Measurements from ENCODE around the gene TRIM40. TPM values are rescaled to one million over a fixed set of nuclear protein-coding genes. Genes with fewer than 3 reads are reported as not detected.

The TRIM40 gene, protein sequence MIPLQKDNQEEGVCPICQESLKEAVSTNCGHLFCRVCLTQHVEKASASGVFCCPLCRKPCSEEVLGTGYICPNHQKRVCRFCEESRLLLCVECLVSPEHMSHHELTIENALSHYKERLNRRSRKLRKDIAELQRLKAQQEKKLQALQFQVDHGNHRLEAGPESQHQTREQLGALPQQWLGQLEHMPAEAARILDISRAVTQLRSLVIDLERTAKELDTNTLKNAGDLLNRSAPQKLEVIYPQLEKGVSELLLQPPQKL
- total RNA-seq = not detected

GRCh38 chr6:30135757-30136156 is at the start of gene TRIM40:
Gene TRIM40 (plus strand): TSS chr6:30136140. CDS start chr6:30137037, 897 bp downstream.
- no peak for FAIRE-seq
- no peak for DNase-seq (ENCODE audit: low spot score in 2 of 2)

DNA sequence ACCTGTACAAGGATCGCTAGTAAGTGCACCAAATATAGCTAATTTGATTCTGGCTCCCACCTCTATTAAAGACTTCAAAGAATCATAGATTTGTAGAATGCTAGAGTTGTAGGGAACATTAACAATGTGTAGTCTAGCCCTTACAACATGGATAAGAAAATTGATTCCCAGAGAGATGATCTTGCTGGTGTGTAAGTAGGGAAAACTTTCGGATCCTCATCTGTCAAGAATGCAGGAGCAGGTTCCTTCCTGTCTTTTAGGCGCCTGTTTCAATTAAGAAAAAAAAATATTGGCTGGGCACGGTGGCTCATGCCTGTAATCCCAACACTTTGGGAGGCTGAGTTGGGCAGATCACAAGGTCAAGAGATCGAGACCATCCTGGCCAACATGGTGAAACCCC is 48.1 kb upstream of the TRIM40 start:
- DNase-seq (ENCODE audit: low spot score in 2 of 2) = no peak
- FAIRE-seq = no peak

DNA sequence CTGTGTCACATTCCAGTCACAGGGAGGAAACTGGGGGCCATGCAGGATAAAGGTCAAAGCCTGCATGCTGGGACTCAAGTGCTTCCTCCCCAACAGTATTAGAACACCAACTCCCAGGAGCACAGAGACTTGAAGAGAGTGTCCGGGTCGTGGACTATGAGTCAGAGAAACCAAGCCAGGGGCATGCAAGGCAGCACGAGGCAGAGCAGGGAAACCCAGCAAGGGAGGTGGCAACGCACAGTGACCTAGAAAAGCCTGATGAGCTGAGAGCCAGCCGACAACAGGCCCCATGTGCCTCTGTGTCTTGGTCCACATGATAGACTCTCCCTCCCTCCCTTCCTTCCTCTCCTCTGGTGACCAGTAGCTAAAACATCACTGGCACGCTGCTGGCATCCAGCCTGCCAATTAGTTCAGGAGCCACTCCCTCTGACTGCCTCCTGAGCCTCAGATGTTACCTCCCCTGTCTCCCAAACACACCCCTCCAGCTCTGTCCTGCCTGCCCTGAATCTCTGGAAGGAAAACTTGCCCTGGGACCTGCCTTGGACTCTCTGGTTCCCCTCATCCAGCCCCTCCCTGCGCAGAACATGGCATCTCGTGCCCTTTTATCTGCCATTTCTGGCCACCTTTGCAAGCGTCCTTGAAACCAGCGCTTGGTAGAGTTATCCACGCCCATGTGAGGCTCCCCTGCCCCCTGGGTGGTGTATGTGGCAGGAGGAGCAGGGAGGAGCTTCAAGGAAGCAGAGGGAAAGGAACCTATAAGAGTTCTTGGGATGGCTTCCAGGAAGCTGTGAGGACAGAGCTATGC is 44.2 kb upstream of the TRIM40 start:
- DNase-seq (ENCODE audit: low spot score in 2 of 2) (no peak), FAIRE-seq (no peak)

DNA sequence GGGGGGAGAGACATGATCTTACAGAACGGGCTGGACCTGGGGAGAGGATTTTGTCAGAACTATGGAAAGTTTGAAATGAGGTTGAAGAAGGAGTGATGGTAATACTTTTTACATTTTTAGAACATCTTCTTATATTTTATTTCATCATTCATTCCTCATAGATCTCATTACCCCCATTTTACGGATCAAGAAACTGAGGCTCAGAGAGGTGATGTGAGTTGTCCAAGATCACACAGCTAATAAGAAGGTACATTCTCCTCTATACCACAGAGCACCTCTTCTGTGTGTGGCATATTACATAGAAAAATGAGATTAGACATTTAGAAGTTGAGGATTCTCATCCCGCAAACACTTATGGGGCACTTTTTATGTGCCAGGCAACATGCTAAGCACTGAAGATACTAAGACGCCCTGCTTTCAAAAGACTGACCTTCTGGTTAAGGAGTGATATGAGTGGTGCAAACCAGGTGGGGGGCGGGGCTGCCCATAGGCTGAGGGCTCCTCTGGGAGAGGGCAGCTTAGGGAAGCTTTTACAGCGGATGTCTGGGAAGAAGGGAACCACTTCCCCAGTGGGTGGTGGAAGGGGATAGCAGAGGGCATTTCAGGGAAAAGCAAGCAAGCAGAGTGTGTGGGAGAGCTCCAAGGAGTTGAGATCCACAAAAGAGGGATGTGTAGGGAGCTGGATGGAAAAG is 42.9 kb upstream of the TRIM40 start:
- FAIRE-seq = no peak
- no peak for DNase-seq (ENCODE audit: low spot score in 2 of 2)

DNA sequence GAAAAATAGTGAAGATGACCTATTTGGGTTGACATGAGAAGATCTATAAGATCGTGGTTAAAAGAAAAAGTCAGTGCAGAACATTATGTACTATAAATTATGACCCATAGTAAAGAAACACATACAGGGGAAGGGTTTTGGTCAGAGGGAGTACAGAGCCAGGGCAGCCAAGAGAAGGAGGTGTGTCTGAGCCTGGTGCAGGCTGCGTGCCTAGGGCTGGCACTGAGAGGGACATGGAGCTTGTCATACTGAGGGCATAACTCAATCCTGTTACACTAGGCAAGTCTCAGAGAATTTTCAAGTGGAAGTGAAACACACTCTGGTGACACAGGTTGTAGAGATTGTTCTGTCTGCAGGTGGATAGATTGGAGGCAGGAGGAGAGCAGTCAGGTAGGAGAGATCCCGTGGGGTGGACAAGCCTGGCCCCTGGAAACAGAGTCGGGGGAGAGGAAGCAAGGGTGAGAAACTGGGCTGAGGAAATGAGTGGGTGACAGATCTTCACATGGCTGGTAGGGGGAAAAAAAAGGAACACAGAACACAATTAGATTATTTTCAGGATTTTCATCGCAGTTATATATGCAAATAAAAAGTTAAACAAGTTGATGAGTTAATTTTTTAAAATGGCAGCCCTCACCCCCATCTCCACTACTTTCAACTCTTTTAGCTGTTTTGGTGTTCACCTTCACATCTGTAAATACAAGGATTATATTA is 41.8 kb upstream of the TRIM40 start:
- DNase-seq (ENCODE audit: low spot score in 2 of 2) (no peak), FAIRE-seq (no peak)

DNA sequence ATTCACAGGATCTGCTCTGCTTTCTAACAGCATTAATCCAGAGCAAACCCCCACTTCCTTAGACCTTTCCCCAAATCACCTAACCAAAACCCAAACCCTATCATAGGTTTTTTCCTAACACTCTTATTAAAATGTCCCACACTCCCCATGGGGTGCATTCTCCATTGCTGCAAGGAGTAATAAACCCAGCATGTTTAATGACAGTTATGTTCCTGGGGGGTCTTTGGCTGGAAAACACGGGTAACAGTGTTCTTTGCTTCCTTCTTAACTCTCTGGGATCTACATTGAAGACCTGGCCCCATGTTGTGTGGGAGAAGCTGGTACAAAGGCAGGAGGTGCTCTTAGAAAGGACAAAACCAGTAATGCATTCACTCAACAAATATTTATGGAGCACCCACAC is 39.1 kb upstream of the TRIM40 start:
- no peak for FAIRE-seq
- DNase-seq (ENCODE audit: low spot score in 2 of 2) = no peak

- FAIRE-seq (no peak), DNase-seq (ENCODE audit: low spot score in 2 of 2) (no peak)
Measured at GRCh38 chr6:30097902-30098768, 37.8 kb upstream of the TRIM40 start.

- FAIRE-seq (no peak), DNase-seq (ENCODE audit: low spot score in 2 of 2) (no peak)
Measured at GRCh38 chr6:30100154-30100553, 35.8 kb upstream of the TRIM40 start.

DNA sequence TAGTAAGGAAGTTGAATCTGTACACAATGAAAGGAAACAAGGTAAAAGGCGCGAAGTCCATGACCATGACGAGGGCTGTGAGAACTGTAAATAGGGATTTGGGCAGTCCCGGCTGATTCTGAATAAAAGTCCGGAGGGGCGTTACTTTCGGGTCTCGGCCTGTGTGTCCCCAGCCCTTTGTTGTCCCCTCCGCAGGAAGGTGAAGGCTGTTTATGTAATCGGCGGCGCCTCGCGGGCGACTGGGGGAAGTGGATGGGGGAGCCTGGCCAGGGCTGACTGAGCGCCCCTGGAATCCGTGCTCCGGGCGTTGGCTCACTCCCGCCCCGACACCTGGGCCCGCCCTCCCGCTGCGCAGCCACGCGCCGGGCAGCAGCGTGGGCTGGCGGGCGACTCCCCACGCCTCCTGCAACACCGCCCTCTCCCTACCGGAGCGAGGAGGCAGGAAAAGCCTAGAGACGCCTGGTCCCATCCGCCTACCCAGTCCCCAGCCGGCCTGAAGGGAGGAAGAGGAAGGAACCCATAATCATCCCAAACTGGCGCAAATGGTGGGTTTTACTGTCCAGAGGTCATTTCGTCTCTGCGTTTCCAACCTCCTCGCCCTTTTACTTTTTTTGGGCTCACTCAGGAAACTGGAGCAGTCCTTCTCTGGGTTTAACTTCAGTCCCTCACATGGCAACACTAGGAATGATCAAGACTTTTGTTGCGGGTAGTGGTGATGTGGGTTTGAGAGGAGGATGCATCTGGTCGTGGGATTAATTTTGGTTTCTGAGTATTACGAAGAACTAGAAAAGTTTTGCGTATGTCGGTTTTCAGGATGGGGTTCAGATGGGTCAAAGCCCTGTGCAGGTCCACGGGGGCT is 35.1 kb upstream of the TRIM40 start:
- DNase-seq (ENCODE audit: low spot score in 2 of 2) = peak; percentile 41 to 48
- no peak for FAIRE-seq

DNA sequence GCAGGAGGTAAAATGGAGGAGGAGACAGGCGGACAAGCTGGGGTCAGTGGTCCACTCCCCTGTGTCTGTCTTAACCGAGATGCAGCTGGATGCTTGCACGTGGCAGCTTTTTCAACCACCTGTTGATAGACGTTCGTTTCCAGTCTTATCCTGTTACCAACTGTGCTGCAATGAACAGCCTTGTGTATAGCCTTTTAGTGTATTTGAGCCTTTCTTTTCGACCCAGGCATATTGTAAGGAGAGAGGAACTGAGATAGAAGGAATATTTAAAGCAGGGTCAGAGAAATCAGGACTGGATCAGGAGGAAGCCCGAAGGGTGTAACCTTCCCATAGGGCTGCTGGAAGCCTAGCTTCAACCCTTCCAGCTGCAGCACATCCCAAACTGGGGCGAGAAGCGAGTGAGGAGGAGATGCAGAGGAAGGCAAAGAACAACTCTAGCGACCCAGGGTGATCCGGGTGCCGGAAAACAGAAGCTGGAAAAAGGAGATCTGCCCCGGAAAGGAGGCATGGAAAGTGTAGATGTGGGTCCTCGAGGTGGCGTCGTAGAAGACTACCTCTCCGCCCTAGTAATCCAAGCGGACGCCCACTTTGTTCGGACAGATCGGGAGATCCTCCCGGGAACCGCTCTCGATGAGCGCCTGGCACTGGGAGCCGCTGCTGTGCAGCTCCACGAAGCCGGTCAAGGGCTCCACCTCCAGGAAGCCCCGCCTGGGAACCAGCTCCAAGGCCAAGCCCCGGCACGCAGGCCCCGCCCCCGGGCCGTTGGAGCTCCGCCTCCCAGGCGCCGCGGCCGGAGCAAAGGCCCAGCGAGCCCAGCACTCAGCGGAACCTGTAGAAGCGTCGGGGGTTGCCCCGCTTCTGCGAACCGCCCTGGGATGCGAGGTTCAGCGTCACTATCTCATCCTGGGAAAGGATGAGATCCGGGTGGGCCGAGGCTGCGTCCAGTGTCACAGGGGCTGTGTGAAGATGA is 34.2 kb upstream of the TRIM40 start:
- FAIRE-seq (no peak), DNase-seq (ENCODE audit: low spot score in 2 of 2) (peak; percentile 86 to 89)

- FAIRE-seq (no peak), DNase-seq (ENCODE audit: low spot score in 2 of 2) (peak in 1 of 2 donors; percentile 37)
Measured at GRCh38 chr6:30102414-30102969, 33.4 kb upstream of the TRIM40 start.

DNA sequence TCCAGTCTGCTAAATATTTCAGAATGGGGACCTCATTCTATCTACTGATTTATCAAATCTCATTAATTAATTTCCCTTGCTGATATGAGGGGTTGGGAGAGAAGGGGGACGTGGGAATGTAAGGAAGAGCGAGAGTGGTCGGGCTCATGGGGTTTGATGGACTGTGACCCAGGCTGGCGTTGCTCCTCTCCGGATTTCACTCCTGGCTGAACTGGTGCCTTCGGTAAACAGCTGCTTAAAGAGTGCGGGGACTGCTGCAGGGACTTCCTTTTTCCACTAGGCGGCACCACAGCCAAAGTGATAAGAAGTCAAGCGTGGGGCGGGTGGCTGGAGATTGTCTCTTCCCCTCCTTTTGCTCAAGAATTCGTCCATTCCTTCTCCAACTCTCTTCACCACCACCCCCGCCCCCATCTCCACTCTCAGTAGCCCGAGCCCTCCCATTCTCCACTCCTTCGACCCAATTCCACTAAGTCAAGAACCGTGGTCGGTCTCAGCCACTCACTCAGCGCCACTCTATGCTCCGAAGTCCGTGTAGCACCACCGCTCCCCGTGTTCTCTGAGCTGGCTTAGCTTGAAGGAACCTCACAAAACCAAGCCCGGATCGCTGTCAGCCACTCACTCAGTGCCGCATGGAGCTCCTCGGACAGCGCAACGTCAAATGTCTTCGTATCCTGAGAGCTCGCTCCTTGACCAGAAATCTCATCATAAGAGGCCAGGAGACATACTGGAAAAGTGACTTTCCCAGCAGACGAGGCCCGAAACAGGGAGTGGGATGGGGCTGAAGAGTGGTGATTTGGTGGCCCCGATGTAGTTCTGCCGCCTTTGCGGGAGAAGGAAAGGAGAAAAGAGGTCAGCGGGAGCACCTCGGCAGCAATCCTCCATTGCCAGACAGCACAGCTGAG is 32.7 kb upstream of the TRIM40 start:
- FAIRE-seq = no peak
- peak; percentile 83 to 84 for DNase-seq (ENCODE audit: low spot score in 2 of 2)

DNA sequence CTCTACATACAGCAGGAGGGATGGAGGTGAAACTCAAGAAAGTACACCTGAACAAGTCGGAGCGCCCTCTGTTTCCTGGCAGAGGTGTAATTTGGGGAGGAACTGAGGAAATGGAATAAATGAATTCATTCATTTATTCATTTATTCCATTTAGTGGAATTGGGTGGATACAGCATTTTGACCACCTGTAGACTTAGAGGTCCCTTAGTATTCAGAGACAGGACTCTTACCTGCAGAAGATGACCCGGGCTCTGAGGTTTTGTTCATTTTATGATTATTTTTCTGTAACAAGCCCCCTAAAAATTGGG is 32.1 kb upstream of the TRIM40 start:
- FAIRE-seq = no peak

GRCh38 chr6:30104661-30105060 is 31.3 kb upstream of the TRIM40 start:
- no peak for FAIRE-seq

More for the DNA sequence above, 32.1 kb upstream of the TRIM40 start:
- DNase-seq (ENCODE audit: low spot score in 2 of 2) = no peak

DNA sequence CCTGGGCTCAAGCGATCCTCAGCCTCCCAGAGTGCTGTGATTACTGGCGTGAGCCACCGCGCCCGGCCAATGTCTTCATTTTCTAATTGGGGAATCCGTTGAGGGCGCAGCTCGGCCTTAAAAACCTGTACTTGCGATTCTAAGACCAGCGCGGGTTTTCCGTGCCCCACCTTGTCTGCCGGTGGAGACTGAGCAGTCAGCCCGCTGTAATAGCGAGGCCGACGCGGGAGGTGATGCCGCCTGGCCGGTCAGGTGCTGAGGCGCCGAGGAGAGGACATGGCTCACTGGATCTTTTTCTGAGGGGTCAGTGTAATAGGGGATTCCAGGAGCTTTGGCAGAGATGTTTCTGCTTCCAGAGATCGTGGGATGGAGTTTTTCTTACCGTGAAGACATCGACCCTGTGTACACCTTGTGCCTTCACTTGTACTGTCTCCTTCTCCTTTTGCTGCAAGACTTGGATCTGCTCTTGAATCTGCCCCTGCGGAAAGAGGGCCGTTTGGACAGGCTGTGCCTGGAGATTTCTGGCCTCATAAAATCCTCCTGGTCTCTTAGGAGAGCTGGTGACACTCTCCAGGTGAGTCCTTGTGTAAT is 24.6 kb upstream of the TRIM40 start:
- FAIRE-seq (no peak), DNase-seq (ENCODE audit: low spot score in 2 of 2) (no peak)

More at GRCh38 chr6:30104661-30105060, 31.3 kb upstream of the TRIM40 start:
- no peak for DNase-seq (ENCODE audit: low spot score in 2 of 2)

- DNase-seq (ENCODE audit: low spot score in 2 of 2) = no peak
- no peak for FAIRE-seq
Measured at GRCh38 chr6:30112402-30112994, 23.4 kb upstream of the TRIM40 start.

Data from frontal cortex (tissue), 4 donors.